Ecto neural progenitor cell (in vitro differentiated cells): ENCODE data around the gene NXNL1.

Experiments used
- DNase-seq: peaks from one replicate; pipeline ENCODE4 v3.0.0-alpha.2; 2018; ENCODE audit warnings: low spot score

Gene NXNL1

DNA sequence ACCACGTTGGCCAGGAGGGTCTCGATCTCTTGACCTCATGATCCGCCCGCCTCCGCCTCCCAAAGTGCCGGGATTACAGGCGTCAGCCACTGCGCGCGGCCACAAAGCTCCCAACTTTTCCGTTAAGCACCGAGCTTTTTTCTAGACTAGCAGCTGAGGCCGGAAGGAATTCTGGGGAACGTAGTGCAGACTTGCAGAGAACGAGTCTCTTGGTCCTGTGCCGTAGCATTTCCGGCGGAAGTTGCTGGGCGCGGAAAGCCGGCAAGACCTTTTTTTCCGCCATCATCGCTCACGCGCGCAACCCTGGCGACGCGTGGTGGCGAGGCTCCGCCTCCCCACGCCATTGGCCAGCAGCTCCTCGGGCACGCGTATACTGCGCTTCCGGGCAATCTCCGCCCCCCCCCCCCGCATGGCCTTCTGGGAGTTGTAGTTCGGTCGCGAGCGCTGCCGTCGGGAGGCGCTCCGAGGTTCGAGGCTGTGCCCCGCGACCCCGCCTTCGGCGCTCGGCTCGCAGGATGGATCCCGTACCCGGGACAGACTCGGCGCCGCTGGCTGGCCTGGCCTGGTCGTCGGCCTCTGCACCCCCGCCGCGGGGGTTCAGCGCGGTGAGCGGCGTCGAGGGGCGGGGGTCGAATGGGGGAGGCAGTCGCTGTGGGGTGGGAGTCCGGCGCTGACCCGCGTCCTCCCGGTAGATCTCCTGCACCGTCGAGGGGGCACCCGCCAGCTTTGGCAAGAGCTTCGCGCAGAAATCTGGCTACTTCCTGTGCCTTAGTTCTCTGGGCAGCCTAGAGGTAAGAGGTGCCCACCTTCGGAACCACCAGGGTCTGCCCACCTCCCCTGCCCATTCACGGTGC, 40.9 kb downstream of the NXNL1 start, which contains the start of gene MVB12A:
Gene MVB12A (plus strand): TSS at position 427 of the 854 bp plus-strand sequence. CDS start 89 bp downstream, at position 516.
- DNase-seq, result peak; percentile 99

DNA sequence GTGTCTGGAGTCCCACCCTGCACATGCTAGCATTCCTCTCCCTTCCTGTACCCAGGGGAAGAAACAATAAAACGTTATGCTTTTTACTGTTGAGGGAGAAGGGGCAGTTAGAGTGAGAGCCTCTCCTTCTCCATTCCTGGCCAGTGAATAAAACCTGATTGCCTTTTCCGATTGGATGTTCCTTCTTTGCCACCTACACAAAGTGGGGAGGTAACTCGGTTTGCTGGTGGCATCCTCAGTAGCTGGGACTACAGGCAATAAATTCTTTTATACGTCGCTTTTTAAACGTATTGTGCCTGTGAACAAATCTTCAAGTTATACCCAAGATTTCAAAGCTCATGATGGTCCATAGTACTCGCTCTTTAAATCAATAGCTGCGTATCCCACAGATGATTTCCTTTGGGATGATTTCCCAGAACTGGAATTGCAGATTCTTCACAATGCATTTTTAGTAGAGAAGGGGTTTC, 41.5 kb downstream of the NXNL1 start:
- no peak for DNase-seq

DNA sequence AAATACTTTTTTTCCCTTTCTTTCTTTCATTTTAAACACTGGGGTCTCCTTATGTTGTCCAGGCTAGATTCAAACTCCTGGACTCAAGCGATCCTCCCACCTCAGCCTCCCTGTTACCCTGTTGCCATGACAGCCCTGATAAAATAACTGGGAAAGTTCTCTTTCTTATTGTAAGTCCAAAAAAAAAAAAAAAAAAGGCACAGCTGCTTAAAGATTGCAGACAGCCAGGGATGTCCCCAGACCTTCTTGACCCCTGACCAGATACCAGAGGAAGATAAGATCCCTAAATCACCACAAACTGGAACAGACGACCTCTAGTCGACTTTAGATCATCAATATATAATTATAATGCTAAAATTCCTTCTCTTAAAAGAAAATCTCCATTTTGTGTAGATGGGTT, 42.0 kb downstream of the NXNL1 start:
- DNase-seq, result no peak

DNA sequence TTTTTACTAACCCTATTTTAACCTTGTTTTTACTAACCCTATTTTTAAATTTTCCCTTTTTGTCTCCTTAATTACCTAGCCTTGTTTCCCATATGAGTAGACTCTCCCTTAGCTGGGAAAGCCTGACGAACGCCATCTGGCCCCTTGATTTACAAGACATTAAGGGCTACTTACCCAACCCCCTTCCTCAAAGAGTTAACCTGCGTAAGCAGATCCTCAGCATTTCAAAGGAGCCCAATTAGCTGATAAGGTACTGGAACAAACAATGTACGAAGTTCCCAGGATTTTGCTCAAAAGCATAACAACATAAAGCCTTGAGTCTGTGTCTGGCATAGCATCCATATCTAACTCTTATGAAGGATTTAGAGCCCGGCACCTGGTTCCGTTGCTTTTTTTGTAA, 45.6 kb downstream of the NXNL1 start:
- DNase-seq, result no peak

DNA sequence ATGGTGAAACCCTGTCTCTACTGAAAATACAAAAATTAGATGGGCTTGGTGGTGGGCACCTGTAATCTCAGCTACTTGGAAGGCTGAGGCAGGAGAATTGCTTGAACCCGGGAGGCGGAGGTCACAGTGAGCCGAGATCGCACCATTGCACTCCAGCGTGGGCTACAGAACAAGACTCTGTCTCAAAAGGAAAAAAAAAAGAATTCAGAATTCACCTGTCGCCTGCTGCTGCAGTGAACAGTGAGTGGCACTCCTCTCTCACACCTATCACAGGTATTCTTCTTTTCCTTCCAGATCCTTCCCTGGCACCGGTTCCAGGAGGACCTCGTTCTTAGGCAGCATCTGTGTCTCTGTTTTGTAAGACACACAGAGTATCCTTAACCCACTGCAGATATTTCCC, 46.6 kb downstream of the NXNL1 start:
- no peak for DNase-seq

DNA sequence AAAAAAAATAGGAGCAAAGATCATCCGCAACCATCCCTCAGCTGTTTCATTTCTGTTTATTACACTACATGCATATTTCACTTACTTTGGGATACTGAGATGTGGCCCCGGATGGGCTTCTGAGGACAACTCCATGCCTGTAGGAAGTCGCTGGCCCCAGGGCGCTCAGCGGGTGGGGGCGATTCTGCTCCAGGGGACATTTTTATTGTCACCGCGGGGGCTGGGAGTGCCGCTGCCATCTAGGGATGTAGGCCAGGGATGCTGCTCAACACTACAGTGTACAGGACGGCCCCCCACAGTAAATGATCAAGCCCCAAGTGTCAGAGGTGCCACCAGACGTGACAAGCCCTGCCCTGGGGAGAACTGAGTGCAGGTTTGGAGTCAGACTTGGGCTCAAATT, 48.9 kb downstream of the NXNL1 start:
- DNase-seq, result no peak

DNA sequence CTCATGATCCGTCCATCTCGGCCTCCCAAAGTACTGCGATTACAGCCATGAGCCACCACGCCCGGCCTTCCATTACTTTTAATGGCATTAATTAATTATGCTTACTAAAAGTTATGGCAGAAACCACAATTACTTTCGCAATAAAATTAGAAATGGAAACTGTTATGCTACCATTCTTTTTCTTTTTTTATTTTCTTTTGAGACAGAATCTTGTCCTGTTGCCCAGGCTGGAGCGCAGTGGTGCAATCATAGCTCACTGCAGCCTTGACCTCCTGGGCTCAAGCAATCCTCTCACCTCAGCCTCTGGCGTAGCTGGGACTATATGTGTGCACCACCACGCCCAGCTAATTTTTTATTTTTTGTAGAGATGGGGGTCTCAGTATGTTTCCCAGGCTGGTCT, 50.7 kb downstream of the NXNL1 start:
- DNase-seq, result no peak

DNA sequence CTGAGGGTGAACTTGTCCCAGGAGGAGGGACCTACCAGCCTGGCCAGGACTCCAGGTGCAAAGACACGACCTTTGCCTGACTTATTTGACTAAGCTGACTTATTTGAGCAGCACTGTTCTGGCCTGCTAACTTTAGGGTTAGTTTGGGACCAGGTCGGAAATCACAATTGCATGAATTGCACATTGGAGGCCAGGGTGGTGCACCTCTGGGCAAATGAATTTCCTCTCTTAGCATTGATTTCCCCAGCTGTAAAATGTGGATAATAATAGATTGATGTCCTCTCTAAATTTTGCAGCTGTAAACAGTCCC, 53.9 kb downstream of the NXNL1 start:
- no peak for DNase-seq

DNA sequence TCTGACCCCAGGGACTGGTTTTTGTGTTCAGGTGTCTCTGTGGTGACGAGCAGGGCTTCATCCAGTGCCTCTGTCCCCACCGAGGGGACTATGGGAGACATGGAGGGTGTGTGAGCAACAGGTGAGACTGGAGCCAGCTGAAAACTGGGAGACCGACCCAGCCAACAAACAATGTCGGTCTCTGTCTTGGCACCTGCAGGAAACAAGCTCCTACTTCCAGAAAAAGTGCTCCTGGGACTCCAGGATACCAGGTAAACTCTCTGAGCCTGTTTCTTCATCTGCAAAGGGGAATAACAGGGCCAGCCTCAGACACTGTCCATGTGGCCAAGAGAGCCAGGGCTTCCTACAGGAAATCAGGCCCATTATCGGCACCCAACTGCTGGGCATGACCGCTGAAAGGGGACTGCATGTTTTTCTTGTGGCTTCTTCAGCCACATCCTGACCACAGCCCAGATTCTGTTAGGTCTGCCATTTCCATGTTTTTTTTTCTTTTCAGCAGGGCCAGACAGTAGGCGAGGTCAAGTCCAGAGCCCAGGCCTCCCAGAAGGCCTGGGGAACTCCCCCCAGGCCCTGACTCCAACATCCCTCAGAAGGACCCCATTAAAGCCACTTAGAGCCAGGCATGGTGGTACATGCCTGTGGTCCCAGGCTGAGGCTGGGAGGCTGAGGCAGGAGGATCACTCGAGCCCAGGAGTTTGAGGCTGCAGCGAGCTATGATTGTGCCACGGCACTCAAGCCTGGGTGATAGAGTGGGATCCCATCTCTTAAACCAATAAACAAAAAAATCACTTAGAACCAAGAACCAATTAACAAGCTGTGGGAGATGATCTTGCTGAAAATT, 54.5 kb downstream of the NXNL1 start:
- DNase-seq, result no peak
